Hematopoietic multipotent progenitor cell treated with erythropoietin and hydrocortisone succinate and interleukin-3 and kit ligand, for 17 days (in vitro differentiated cells): Measurements from ENCODE around the gene DNAH7.
"Not testable (repeated sequence)": the region's sequence is repeated elsewhere in the genome, so short reads cannot be mapped to it uniquely, and the experiment has no call there.

ENCODE experiments used
- DNase-seq: peaks from one replicate; pipeline ENCODE4 v3.0.0-alpha.2; 2015; ENCODE audit warnings: low spot score

The DNAH7 gene

GRCh38 chr2:195967336-195967735 lies 101.3 kb downstream of the DNAH7 start:
- DNase-seq: no peak

- DNase-seq: no peak
These were observed 106.8 kb downstream of the DNAH7 start for GRCh38 chr2:195961873-195962272.

- no peak for DNase-seq
These were observed 109.3 kb downstream of the DNAH7 start for GRCh38 chr2:195959341-195959740.

- DNase-seq: no peak
These were observed 111.9 kb downstream of the DNAH7 start for GRCh38 chr2:195956725-195957124.

- no peak for DNase-seq
These were observed 123.6 kb downstream of the DNAH7 start for GRCh38 chr2:195945056-195945455.

- DNase-seq: no peak
These were observed 131.5 kb downstream of the DNAH7 start for GRCh38 chr2:195937176-195937575.

- no peak for DNase-seq
These were observed 134.2 kb downstream of the DNAH7 start for GRCh38 chr2:195934484-195934883.

GRCh38 chr2:195929531-195929930 lies 139.1 kb downstream of the DNAH7 start:
- DNase-seq: no peak

GRCh38 chr2:195925120-195925519 lies 143.5 kb downstream of the DNAH7 start:
- no peak for DNase-seq

- no peak for DNase-seq
These were observed 144.7 kb downstream of the DNAH7 start for GRCh38 chr2:195923889-195924288.

- DNase-seq: not testable (repeated sequence)
These were observed 151.5 kb downstream of the DNAH7 start for GRCh38 chr2:195917021-195917600.

GRCh38 chr2:195912079-195912478 lies 156.6 kb downstream of the DNAH7 start:
- no peak for DNase-seq

GRCh38 chr2:195910570-195910969 lies 158.1 kb downstream of the DNAH7 start:
- no peak for DNase-seq

GRCh38 chr2:195909926-195910325 lies 158.7 kb downstream of the DNAH7 start:
- DNase-seq: no peak

- DNase-seq: no peak
These were observed 161.2 kb downstream of the DNAH7 start for GRCh38 chr2:195907474-195907873.

GRCh38 chr2:195903956-195904355 lies 164.7 kb downstream of the DNAH7 start:
- no peak for DNase-seq

- DNase-seq: no peak
These were observed 165.8 kb downstream of the DNAH7 start for GRCh38 chr2:195902857-195903256.

- no peak for DNase-seq
These were observed 169.4 kb downstream of the DNAH7 start for GRCh38 chr2:195899226-195899625.

- DNase-seq: no peak
These were observed 170.0 kb downstream of the DNAH7 start for GRCh38 chr2:195898505-195899191.

GRCh38 chr2:195891081-195891480 lies 177.6 kb downstream of the DNAH7 start:
- no peak for DNase-seq

- no peak for DNase-seq
These were observed 189.5 kb downstream of the DNAH7 start for GRCh38 chr2:195879153-195879552.

- DNase-seq: no peak
These were observed 197.3 kb downstream of the DNAH7 start for GRCh38 chr2:195871326-195871725.

- no peak for DNase-seq
These were observed 204.3 kb downstream of the DNAH7 start for GRCh38 chr2:195864316-195864715.

- no peak for DNase-seq
These were observed 205.1 kb downstream of the DNAH7 start for GRCh38 chr2:195863564-195863963.
